Rectal smooth muscle tissue (tissue), 1 donor: ENCODE data around the gene PTPMT1.
"Not testable (repeated sequence)": the region's sequence is repeated elsewhere in the genome, so short reads cannot be mapped to it uniquely, and the experiment has no call there.

ENCODE experiments used
- H3K27ac ChIP-seq: one replicate; pipeline ENCODE4 v1.7.0; 2013; ENCODE audit warnings: low read depth, low read length, inconsistent platforms
- H3K27me3 ChIP-seq: one replicate; pipeline ENCODE4 v1.7.0; 2013; ENCODE audit warnings: low read length; ENCODE audit not compliant: control insufficient read depth, insufficient read depth
- H3K36me3 ChIP-seq: one replicate; pipeline ENCODE4 v1.7.0; 2013; ENCODE audit warnings: low read length; ENCODE audit not compliant: control insufficient read depth, insufficient read depth
- H3K4me1 ChIP-seq: one replicate; pipeline ENCODE4 v1.7.0; 2013; ENCODE audit warnings: low read length; ENCODE audit not compliant: control insufficient read depth, insufficient read depth
- H3K4me3 ChIP-seq: one replicate; pipeline ENCODE4 v1.7.0; 2013; ENCODE audit warnings: low read length
- H3K9ac ChIP-seq: one replicate; pipeline ENCODE4 v1.7.0; 2013; ENCODE audit warnings: low read length

The PTPMT1 gene

DNA sequence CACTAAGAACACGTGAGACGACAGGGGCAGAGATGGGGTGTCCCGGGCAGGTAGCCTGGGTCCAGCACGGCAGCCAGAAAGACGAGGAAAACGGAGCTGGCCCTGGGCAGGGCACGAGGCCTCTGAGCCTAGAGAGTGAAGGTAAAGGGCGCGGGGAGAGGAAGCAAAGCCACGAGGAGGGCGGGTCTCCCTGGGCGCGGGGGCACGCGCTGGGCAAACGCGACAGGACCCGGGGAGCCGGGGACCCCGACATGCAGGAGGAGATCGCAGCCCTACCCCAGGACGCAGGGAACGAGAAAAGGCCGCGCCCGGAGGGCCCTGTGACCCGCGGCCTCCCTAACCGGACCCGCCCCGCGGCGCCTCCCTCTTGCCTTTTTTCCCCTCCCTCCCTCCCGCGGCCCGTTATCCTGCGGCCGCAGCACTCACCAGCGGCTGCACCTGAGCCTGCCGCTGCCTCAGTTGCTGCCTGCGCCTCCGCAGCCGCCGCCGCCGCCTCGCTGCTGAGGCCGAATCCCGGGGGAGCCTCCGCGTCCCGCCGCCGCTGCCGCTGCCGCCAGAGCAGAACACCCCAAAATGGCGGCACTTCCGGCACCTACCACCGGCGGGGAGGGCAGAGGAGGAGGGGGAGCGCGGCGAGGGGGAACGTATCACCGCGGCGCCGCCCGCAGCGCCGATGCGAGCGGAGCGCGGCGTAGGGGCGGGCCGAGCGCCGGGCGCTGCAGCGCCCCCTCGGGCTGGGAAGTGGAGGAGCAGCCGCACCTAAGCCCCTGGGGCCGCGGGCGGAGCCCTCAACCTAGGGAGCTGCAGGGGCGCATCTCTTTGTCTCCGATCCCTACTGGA lies 12.6 kb upstream of the PTPMT1 start, which contains the start of gene CELF1:
TSS of gene CELF1 (minus strand) at position 567 of the 840 bp plus-strand sequence. CDS start 53,609 bp downstream, outside the sequence.
- Histone ChIP-seq H3K27ac (peak within 1 kb of the TSS; percentile 89), H3K4me3 (peak within 1 kb of the TSS; percentile 99), H3K4me1 (peaks cover 8% of the 10 kb centered on the region), H3K9ac (peak within 1 kb of the TSS; percentile 78), H3K36me3 (no peaks in the 10 kb centered on the region), H3K27me3 (no peaks in the 10 kb centered on the region)

- peak overlapping the region; percentile 81 for H3K4me3 ChIP-seq
- peaks cover 8% of the 10 kb centered on the region for H3K4me1 ChIP-seq
- H3K27ac ChIP-seq, result peak overlapping the region; percentile 66
- H3K9ac ChIP-seq, result peak overlapping the region; percentile 78
- H3K27me3 ChIP-seq, result no peaks in the 10 kb centered on the region
- no peaks in the 10 kb centered on the region for H3K36me3 ChIP-seq
Observed at GRCh38 chr11:47553406-47553743, 12.0 kb upstream of the PTPMT1 start.

DNA sequence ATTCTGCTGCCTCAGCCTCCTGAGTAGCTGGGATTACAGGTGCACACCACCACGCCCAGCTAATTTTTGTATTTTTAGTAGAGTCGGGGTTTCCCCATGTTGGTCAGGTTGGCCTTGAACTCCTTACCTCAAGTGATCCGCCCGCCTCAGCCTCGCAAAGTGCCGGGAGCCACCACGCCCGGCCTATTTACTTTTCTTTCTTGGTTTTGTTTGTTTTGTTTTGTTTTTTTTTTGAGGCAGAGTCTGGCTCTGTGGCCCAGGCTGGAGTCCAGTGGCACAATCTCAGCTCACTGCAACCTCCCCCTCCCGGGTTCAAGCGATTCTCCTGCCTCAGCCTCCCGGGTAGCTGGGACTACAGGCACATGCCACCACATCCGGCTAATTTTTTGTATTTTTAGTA lies 8.4 kb upstream of the PTPMT1 start:
- H3K9ac ChIP-seq, H3K36me3 ChIP-seq, H3K4me1 ChIP-seq: not testable (repeated sequence)

GRCh38 chr11:47558695-47559094 lies 6.7 kb upstream of the PTPMT1 start:
- H3K4me3 ChIP-seq, result no peak overlapping the region
- H3K9ac ChIP-seq, result no peak overlapping the region
- no peaks in the 10 kb centered on the region for H3K36me3 ChIP-seq
- no peak overlapping the region for H3K27ac ChIP-seq
- no peaks in the 10 kb centered on the region for H3K27me3 ChIP-seq
- H3K4me1 ChIP-seq, result no peaks in the 10 kb centered on the region

More for the DNA sequence above, 8.4 kb upstream of the PTPMT1 start:
- H3K4me3 ChIP-seq, H3K27me3 ChIP-seq, H3K27ac ChIP-seq: not testable (repeated sequence)

GRCh38 chr11:47560426-47560825 lies 5.0 kb upstream of the PTPMT1 start:
- no peaks in the 10 kb centered on the region for H3K36me3 ChIP-seq
- H3K27me3 ChIP-seq, result no peaks in the 10 kb centered on the region
- H3K27ac ChIP-seq, result no peak overlapping the region
- no peak overlapping the region for H3K4me3 ChIP-seq
- H3K4me1 ChIP-seq, result peaks cover 3% of the 10 kb centered on the region
- no peak overlapping the region for H3K9ac ChIP-seq

DNA sequence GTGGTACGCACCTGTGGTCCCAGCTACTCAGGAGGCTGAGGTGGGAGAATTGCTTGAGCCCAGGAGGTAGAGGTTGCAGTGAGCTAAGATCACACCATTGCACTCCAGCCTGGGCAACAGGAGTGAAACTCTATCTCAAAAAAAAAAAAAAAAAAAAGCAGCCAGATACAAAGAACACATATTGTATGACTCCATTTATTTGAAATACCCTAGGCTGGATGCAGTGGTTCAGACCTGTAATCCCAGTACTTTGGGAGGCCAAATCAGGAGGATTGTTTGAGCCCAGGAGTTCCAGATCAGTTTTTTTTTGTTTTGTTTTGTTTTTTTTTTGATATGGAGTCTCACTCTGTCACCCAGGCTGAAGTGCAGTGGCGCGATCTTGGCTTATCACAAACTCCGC lies 3.0 kb upstream of the PTPMT1 start:
- not testable (repeated sequence) for H3K4me1 ChIP-seq, H3K27ac ChIP-seq, H3K9ac ChIP-seq, H3K4me3 ChIP-seq, H3K36me3 ChIP-seq, H3K27me3 ChIP-seq

- not testable (repeated sequence) for H3K36me3 ChIP-seq, H3K27me3 ChIP-seq, H3K9ac ChIP-seq, H3K4me3 ChIP-seq, H3K27ac ChIP-seq, H3K4me1 ChIP-seq
Observed at GRCh38 chr11:47564366-47564765, 1.0 kb upstream of the PTPMT1 start.

GRCh38 chr11:47564933-47565339 lies 463 bp upstream of the PTPMT1 start:
- peaks cover 3% of the 10 kb centered on the region for H3K36me3 ChIP-seq
- peak overlapping the region; percentile 79 for H3K27ac ChIP-seq
- no peaks in the 10 kb centered on the region for H3K27me3 ChIP-seq
- H3K9ac ChIP-seq, result peak overlapping the region; percentile 77
- peak overlapping the region; percentile 88 for H3K4me3 ChIP-seq
- peaks cover 5% of the 10 kb centered on the region for H3K4me1 ChIP-seq

- peak overlapping the region; percentile 79 for H3K27ac ChIP-seq
- H3K4me1 ChIP-seq, result peaks cover 5% of the 10 kb centered on the region
- peaks cover 7% of the 10 kb centered on the region for H3K36me3 ChIP-seq
- H3K9ac ChIP-seq, result peak overlapping the region; percentile 70
- no peaks in the 10 kb centered on the region for H3K27me3 ChIP-seq
- H3K4me3 ChIP-seq, result peak overlapping the region; percentile 88
Observed at GRCh38 chr11:47566149-47566698, 825 bp downstream of the PTPMT1 start.

GRCh38 chr11:47569646-47570045 lies 4.2 kb downstream of the PTPMT1 start:
- H3K9ac ChIP-seq, result no peak overlapping the region
- H3K4me3 ChIP-seq, result no peak overlapping the region
- H3K27ac ChIP-seq, result no peak overlapping the region
- no peaks in the 10 kb centered on the region for H3K27me3 ChIP-seq
- peaks cover 5% of the 10 kb centered on the region for H3K4me1 ChIP-seq
- peaks cover 17% of the 10 kb centered on the region for H3K36me3 ChIP-seq

DNA sequence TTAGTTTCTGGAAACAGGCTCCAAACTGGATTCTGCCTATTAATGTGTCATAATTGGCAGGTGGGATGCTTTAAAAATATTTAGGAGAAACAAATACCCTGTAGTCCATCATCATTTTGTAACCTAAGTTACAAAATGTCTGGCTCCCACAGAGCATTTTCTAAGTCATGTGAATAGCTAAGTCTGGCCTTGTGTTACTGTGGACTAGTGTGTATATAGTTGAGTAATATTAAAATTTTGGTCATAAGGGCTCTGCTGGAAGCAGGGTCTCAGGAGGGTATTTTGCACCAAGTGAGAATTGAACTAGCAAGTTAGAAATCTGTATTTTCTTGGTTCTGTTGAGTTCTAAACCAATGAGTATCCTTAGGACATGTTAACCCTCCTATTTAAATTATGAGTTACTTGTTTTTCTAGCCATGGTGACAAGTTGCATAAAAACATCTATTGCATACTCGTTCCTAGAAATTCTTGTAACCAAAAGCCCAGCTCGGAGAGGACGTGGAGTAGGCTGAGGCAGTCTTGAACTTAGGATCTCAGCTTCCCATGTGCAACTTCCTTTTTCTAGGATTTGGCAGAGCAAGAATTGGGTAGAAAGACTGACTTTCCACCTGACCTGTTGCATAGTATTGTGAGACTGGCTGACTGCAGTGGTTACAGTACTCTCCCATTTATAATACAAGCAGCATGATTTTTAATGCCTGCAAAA lies 5.4 kb downstream of the PTPMT1 start:
- H3K4me3 ChIP-seq, result no peak overlapping the region
- no peak overlapping the region for H3K9ac ChIP-seq
- peaks cover 17% of the 10 kb centered on the region for H3K36me3 ChIP-seq
- H3K4me1 ChIP-seq, result peaks cover 2% of the 10 kb centered on the region
- H3K27me3 ChIP-seq, result no peaks in the 10 kb centered on the region
- no peak overlapping the region for H3K27ac ChIP-seq

DNA sequence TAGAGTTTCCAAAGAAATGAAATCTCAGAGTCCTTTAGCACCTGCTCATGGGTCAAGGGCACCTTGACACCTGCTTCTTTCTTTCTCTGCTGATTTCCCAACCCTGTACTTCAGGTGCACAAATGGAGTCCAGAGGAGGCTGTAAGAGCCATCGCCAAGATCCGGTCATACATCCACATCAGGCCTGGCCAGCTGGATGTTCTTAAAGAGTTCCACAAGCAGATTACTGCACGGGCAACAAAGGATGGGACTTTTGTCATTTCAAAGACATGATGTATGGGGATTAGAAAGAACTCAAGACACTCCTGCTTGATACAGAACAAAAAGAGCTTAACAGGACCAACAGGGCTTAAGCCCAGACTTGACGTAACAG lies 5.9 kb downstream of the PTPMT1 start:
- peaks cover 17% of the 10 kb centered on the region for H3K36me3 ChIP-seq
- H3K9ac ChIP-seq, result no peak overlapping the region
- H3K27me3 ChIP-seq, result no peaks in the 10 kb centered on the region
- peaks cover 2% of the 10 kb centered on the region for H3K4me1 ChIP-seq
- no peak overlapping the region for H3K27ac ChIP-seq
- no peak overlapping the region for H3K4me3 ChIP-seq
